Gastroesophageal sphincter (tissue), 3 donors: ENCODE data around the gene GSTA4.

Experiments used
- EP300 ChIP-seq: sonication (generic); formaldehyde crosslinking; IDR thresholded peaks from one replicate; pipeline ENCODE4 v1.6.1; 2017; ENCODE audit warnings: antibody characterized with exemption, mild to moderate bottlenecking
- POLR2A ChIP-seq, 2 donors: fragments of 450-650 bp; IDR thresholded peaks; one replicate each; pipeline ENCODE4 v1.6.1; 2017; ENCODE audit warnings: antibody characterized with exemption in 2 of 2, mild to moderate bottlenecking in 2 of 2, moderate library complexity in 1 of 2
- POLR2AphosphoS5 ChIP-seq: sonication (generic); formaldehyde crosslinking; IDR thresholded peaks from one replicate; pipeline ENCODE4 v1.6.1; 2017; ENCODE audit warnings: antibody characterized with exemption
- TF ChIP-seq, protein P1 (sequence below), 4 experiments: fragments of 200-600 bp in 2 of 4; fragments of 450-650 bp in 2 of 4; sonication (generic) in 1 of 4; IDR thresholded peaks; one replicate each; pipeline ENCODE4 v1.5.1; 2017 to 2019; ENCODE audit warnings: antibody characterized with exemption in 4 of 4, mild to moderate bottlenecking in 2 of 4, moderate library complexity in 2 of 4

DNA sequence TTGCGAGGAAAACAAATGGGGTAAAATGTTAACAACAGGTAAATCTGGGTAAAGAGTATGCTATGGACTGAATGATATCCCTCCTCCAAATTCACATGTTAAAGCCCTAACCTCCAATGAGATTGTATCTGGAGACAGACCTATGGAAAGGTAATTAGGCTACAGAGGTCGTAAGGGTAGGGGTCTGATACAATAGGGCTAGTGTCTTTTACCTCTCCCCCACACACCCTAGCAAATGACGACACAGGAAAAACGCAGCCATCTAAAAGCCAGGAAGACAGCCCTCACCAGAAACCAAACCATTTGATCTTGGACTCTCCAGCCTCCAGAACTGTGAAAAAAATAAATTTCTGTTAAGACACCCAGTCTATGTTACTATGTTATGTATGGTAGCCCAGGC lies 49.5 kb upstream of the GSTA4 start:
- no peak for TF ChIP-seq POLR2A (IDR thresholded peaks at IDR 0.05)
- TF ChIP-seq, protein P1, sequence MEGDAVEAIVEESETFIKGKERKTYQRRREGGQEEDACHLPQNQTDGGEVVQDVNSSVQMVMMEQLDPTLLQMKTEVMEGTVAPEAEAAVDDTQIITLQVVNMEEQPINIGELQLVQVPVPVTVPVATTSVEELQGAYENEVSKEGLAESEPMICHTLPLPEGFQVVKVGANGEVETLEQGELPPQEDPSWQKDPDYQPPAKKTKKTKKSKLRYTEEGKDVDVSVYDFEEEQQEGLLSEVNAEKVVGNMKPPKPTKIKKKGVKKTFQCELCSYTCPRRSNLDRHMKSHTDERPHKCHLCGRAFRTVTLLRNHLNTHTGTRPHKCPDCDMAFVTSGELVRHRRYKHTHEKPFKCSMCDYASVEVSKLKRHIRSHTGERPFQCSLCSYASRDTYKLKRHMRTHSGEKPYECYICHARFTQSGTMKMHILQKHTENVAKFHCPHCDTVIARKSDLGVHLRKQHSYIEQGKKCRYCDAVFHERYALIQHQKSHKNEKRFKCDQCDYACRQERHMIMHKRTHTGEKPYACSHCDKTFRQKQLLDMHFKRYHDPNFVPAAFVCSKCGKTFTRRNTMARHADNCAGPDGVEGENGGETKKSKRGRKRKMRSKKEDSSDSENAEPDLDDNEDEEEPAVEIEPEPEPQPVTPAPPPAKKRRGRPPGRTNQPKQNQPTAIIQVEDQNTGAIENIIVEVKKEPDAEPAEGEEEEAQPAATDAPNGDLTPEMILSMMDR (IDR thresholded peaks at IDR 0.05), result no peak
- no peak for TF ChIP-seq POLR2AphosphoS5
- TF ChIP-seq EP300, result no peak
